Uterus (tissue), 4 donors: ENCODE data around the gene GABRR3. TPM values are rescaled to one million over a fixed set of nuclear protein-coding genes. Genes with fewer than 3 reads are reported as not detected.
"Not testable (repeated sequence)": the region's sequence is repeated elsewhere in the genome, so short reads cannot be mapped to it uniquely, and the experiment has no call there.

Experiments used
- DNase-seq, 2 donors: peaks; one replicate each; pipeline ENCODE4 v3.0.0-alpha.2; 2019 to 2020
- H3K27ac ChIP-seq, 2 donors: fragments of 200-600 bp; sonication (generic); 1 replicate in 1 of 2; 2 replicates in 1 of 2; pipeline ENCODE4 v1.5.1; 2016 to 2018
- H3K27me3 ChIP-seq, 2 donors: fragments of 200-600 bp; sonication (generic); one replicate each; pipeline ENCODE4 v1.5.1; 2018 to 2019; ENCODE audit warnings: control low read depth in 1 of 2
- H3K36me3 ChIP-seq, 2 donors: fragments of 200-600 bp; sonication (generic); one replicate each; pipeline ENCODE4 v1.5.1; 2019; ENCODE audit warnings: control low read depth in 1 of 2
- H3K4me1 ChIP-seq, 2 donors: fragments of 200-600 bp; sonication (generic); one replicate each; pipeline ENCODE4 v1.5.1; 2018 to 2019; ENCODE audit warnings: control low read depth in 1 of 2
- H3K4me3 ChIP-seq, 2 donors: fragments of 200-600 bp; sonication (generic); 1 replicate in 1 of 2; 2 replicates in 1 of 2; pipeline ENCODE4 v1.5.1; 2018 to 2019; ENCODE audit warnings: mild to moderate bottlenecking in 1 of 2
- H3K9me3 ChIP-seq, 2 donors: fragments of 200-600 bp; sonication (generic); one replicate each; pipeline ENCODE4 v1.5.1; 2019; ENCODE audit warnings: control low read depth in 1 of 2
- POLR2A ChIP-seq, 2 donors: fragments of 450-650 bp; IDR thresholded peaks; one replicate each; pipeline ENCODE4 v1.6.1; 2016; ENCODE audit warnings: antibody characterized with exemption in 2 of 2, mild to moderate bottlenecking in 1 of 2, moderate library complexity in 1 of 2
- intact Hi-C: fragments of 100-400 bp; cut with DNase I; formaldehyde crosslinking; loops from one replicate; pipeline ENCODE4 v1.15.1; 2023; ENCODE audit warnings: low total_unique reads
- total RNA-seq, 4 donors: library from RNA; depleted of rRNA in 3 of 4; stranded (reverse); fragments of >200 nt in 3 of 4; gene quantifications; one replicate each; pipeline versions ENCODE4 v1.1.0 to v1.2.4, GENCODE V29; 2014 to 2023
- TF ChIP-seq, protein P1 (sequence below), 4 experiments: fragments of 200-600 bp in 2 of 4; fragments of 450-650 bp in 2 of 4; sonication (generic) in 2 of 4; IDR thresholded peaks; one replicate each; pipeline ENCODE4 v1.5.1; 2016 to 2019; ENCODE audit warnings: antibody characterized with exemption in 4 of 4, mild to moderate bottlenecking in 2 of 4, moderate library complexity in 1 of 4
- donor health status: DM: yes; HTN: yes; CAD: no.

GABRR3 gene
- total RNA-seq, 4 donors from 2014 or later = not detected

DNA sequence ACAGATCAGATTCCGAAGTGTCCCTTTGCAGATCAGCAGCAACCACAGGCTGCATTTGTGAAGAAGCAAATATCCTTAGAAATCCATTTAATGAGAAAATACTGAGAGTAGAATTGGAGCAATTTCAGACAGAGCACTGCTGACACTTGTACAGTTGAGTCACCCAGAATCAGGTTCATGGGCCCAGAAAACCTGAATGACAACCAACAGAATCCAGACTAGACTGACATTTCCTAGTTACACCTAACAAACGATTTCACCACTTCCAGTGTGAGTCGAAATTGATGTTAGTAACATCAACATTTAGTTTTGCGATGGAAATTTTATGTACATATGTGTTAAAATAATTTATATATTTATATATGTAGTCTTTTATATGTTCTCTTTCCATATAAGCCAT lies 16.8 kb downstream of the GABRR3 start:
- Histone ChIP-seq H3K4me3 (no peak overlapping the region), H3K4me1 (peaks cover 0 to 5% of the 10 kb centered on the region in 2 donors), H3K36me3 (no peaks in the 10 kb centered on the region), H3K9me3 (no peaks in the 10 kb centered on the region), H3K27ac (no peak overlapping the region), H3K27me3 (no peaks in the 10 kb centered on the region)
- TF ChIP-seq, protein P1, sequence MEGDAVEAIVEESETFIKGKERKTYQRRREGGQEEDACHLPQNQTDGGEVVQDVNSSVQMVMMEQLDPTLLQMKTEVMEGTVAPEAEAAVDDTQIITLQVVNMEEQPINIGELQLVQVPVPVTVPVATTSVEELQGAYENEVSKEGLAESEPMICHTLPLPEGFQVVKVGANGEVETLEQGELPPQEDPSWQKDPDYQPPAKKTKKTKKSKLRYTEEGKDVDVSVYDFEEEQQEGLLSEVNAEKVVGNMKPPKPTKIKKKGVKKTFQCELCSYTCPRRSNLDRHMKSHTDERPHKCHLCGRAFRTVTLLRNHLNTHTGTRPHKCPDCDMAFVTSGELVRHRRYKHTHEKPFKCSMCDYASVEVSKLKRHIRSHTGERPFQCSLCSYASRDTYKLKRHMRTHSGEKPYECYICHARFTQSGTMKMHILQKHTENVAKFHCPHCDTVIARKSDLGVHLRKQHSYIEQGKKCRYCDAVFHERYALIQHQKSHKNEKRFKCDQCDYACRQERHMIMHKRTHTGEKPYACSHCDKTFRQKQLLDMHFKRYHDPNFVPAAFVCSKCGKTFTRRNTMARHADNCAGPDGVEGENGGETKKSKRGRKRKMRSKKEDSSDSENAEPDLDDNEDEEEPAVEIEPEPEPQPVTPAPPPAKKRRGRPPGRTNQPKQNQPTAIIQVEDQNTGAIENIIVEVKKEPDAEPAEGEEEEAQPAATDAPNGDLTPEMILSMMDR (IDR thresholded peaks at IDR 0.05) = no peak
- no peak for TF ChIP-seq POLR2A (IDR thresholded peaks at IDR 0.05)
- intact Hi-C loops = no loop called here
- no peak for DNase-seq

DNA sequence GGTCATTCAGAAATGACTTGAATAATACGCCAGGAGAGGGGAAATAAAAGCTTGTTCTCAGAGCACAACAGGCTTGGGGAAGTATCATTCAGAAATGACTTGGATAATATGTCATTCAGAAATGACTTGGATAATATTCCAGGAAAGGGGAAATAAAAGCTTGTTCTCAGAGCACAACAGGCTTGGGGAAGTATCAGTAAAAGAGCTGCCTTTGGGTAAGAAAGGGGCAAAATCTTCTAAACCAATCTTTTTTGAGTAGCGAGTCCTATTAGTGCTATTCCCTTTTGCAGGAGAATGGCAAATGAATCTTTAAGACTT lies 20.9 kb downstream of the GABRR3 start:
- TF ChIP-seq POLR2A (IDR thresholded peaks at IDR 0.05) = no peak
- TF ChIP-seq, protein P1 (IDR thresholded peaks at IDR 0.05) = no peak
- H3K36me3 ChIP-seq = no peaks in the 10 kb centered on the region
- H3K9me3 ChIP-seq = no peaks in the 10 kb centered on the region
- no peak overlapping the region for H3K27ac ChIP-seq
- intact Hi-C loops = no loop called here
- no peak overlapping the region for H3K4me3 ChIP-seq
- no peak for DNase-seq
- peaks cover 0 to 5% of the 10 kb centered on the region in 2 donors for H3K4me1 ChIP-seq
- H3K27me3 ChIP-seq = no peaks in the 10 kb centered on the region

DNA sequence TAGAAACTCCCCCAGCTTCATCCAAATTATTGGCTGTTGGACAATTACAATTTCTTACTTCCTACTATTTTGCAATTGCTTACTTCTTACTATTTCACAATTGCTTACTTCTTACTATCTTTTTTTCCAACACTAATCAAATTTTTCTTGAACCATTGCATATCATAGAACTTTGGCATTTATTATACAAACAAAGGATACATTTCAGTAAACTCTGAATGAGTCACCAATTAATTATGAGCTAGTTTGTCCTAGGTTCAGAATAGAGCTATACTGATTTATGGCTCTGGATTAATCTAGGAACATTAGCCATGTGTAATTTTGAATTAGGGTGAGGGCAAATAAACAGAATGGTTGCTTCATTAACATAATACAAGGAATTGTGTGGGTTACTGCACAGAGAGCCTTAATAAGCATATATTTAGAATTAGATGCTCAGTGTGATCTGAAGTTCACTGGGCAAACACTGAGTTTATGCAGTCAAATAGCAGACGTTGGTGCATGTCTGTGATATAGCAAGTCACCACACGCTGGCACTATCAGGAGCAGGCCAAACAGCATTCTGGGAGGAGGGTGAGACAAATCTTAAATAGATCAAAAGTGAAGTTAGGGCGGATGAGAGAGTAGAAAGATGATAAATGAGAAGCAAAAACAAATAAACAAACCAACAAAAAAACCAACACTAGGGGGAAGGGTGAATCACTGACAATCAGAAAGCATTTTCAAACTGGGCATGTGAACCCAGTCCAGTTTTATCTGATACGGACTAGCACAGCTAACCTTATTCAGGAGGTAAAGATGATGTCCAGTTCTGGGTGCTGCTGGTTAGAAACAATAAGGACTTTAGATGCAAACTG lies 21.5 kb downstream of the GABRR3 start:
- no peaks in the 10 kb centered on the region for H3K36me3 ChIP-seq
- TF ChIP-seq, protein P1 (IDR thresholded peaks at IDR 0.05) = no peak
- no peak for TF ChIP-seq POLR2A (IDR thresholded peaks at IDR 0.05)
- H3K27me3 ChIP-seq = no peaks in the 10 kb centered on the region
- H3K27ac ChIP-seq = no peak overlapping the region
- intact Hi-C loops = no loop called here
- H3K9me3 ChIP-seq = no peaks in the 10 kb centered on the region
- peaks cover 0 to 5% of the 10 kb centered on the region in 2 donors for H3K4me1 ChIP-seq
- DNase-seq = no peak
- no peak overlapping the region for H3K4me3 ChIP-seq

DNA sequence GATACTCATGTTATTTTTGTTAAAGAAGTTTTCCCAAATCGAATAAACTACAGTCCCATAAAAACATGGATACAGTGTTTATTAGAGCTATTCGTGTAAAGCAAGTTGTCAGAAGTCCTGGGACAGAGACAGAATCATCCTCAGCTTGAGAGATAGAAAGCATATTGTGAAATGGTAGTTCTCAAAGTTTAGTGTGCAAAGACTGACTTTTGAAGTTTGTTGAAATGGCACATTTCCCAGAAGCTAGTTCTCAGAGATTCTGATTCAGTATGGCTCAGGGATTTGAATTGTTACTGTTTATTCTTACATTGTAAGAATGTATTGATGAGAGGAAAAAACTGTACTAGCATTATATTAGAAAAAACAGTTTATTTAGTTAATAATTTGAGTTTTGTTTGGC lies 22.1 kb downstream of the GABRR3 start:
- Histone ChIP-seq H3K27me3 (no peaks in the 10 kb centered on the region), H3K4me1 (peaks cover 0 to 5% of the 10 kb centered on the region in 2 donors), H3K4me3 (no peak overlapping the region), H3K27ac (no peak overlapping the region), H3K9me3 (no peaks in the 10 kb centered on the region), H3K36me3 (no peaks in the 10 kb centered on the region)
- intact Hi-C loops = no loop called here
- TF ChIP-seq POLR2A (IDR thresholded peaks at IDR 0.05) = no peak
- TF ChIP-seq, protein P1 (IDR thresholded peaks at IDR 0.05) = no peak
- DNase-seq = no peak

DNA sequence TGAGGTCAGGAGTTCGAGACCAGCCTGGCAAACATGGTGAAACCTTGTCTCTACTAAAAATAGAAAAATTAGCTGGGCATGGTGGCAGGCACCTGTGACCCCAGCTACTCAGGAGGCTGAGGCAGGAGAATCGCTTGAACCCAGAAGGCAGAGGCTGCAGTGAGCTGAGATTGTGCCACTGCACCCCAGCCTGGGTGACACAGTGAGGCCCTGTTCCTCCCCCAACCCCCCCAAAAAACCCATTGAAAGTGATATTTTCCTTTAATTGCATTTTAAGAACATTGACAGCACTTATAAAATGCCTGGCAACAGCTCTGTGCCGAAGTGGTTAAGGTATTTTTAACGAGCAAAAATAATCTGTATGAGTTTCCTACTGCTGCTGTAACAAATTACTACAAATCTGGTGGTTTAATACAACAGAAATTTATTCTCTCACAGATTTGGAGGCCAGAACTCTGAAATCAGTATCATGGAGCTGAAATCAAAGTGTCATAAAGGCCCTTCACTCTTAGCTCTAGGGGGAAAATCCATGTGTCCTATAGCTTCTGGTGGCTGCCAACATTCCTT lies 24.1 kb downstream of the GABRR3 start:
- H3K4me3 ChIP-seq, H3K27me3 ChIP-seq, H3K27ac ChIP-seq, H3K9me3 ChIP-seq, intact Hi-C loops, H3K36me3 ChIP-seq, H3K4me1 ChIP-seq, DNase-seq: not testable (repeated sequence)
